ENCODE measurements around the gene ZBTB40.

ZBTB40 gene

DNA sequence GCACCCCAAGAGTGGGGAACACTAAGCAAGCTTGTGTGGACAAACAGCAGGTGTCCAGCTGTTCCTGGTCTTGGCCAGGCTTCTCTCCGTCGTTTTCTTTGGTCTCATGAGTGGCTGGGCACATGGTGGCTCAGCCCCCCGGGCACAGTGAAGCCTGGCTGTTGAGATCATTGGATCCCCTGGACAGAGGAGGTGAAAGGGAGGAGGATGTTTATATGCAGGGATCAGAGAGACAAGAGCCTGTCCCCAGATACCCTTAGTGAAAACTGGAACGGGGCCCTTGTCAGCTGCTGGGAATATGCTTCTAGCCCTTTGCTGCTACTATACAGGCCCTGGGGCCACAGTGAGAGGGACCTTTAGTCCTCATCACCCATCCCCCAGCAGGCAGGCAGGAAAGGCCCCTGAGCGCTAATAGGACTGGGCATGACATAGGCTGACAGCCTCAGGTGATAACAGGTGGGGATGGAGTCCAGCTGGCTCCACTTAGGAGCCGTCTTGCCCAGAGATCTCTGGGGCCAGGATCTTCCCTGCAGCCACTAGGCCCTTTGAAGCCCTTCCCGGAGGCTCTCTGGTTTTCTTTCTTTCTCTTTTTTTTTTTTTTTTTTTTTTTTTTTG is 128.0 kb downstream of the ZBTB40 start:
- no peak overlapping the region for H3K9ac ChIP-seq (ENCODE audit: low read length)
- no peaks in the 10 kb centered on the region for H3K36me3 ChIP-seq (ENCODE audit: insufficient read depth, low read length)
- no peaks in the 10 kb centered on the region for H3K4me1 ChIP-seq (ENCODE audit: insufficient read depth, low read length, severe bottlenecking)
- no peaks in the 10 kb centered on the region for H3K27me3 ChIP-seq (ENCODE audit: insufficient read depth, low read length)
- H3K27ac ChIP-seq (ENCODE audit: low read depth, low read length, poor library complexity, severe bottlenecking) = no peak overlapping the region
- no peak for TF ChIP-seq EZH2 (IDR thresholded peaks at IDR 0.05; ENCODE audit: borderline replicate concordance, low read length)
- no peak for TF ChIP-seq CTCF (IDR thresholded peaks at IDR 0.05; ENCODE audit: low read length)
- H3K79me2 ChIP-seq (ENCODE audit: insufficient read depth, low read length) = no peaks in the 10 kb centered on the region
- H3K9me3 ChIP-seq (ENCODE audit: low read length) = peaks cover 3% of the 10 kb centered on the region; the same call in 1 of the 2 replicates
- H3K4me3 ChIP-seq (ENCODE audit: low read depth, low read length, poor library complexity, severe bottlenecking) = no peak overlapping the region
- H4K20me1 ChIP-seq (ENCODE audit: insufficient read depth, low read length) = no peaks in the 10 kb centered on the region
- H3K9me2 ChIP-seq (ENCODE audit: low read depth, low read length) = no peaks in the 10 kb centered on the region
- no peak overlapping the region for H2AFZ ChIP-seq (ENCODE audit: low read length)
- H3K4me2 ChIP-seq (ENCODE audit: low read length) = no peak overlapping the region
- H3F3A ChIP-seq (ENCODE audit: insufficient read depth, low read length) = peaks cover 14% of the 10 kb centered on the region; the same call in 1 of the 2 replicates

Data from OCI-LY1 (cell line).